Measurements from ENCODE around the gene SSPN.
A peak's percentile ranks its signal among the peaks of the same experiment; 100 is the strongest.

Gene SSPN, protein sequence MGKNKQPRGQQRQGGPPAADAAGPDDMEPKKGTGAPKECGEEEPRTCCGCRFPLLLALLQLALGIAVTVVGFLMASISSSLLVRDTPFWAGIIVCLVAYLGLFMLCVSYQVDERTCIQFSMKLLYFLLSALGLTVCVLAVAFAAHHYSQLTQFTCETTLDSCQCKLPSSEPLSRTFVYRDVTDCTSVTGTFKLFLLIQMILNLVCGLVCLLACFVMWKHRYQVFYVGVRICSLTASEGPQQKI

DNA sequence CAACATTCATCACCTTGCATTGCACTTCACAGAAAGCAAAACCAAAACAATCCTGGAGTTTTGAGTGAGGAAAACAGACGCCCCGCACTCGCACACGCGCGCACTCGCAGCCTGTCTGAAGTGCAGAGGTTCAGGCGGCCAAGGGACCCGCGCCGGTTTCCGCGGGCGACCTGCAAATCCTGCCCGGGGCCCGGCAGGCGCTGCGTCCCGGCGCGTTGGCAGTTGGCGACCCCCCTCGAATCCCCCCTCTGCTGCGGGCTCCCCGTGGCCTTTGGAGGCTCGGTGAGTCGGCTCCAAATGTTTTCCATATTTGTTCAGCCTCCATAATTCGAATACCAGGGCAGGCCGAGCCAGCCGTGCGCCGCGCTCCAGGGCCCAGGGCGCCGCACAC, at the start of gene SSPN:
TSS of gene SSPN (plus strand) at position 324 of the 391 bp plus-strand sequence. CDS start 100 bp downstream, outside the sequence.
- peak; percentile 19 for DNase-seq

- DNase-seq, result no peak
Observed at GRCh38 chr12:26148291-26148690, 47.1 kb upstream of the SSPN start.

- DNase-seq, result no peak
Observed at GRCh38 chr12:26149968-26150500, 45.3 kb upstream of the SSPN start.

DNA sequence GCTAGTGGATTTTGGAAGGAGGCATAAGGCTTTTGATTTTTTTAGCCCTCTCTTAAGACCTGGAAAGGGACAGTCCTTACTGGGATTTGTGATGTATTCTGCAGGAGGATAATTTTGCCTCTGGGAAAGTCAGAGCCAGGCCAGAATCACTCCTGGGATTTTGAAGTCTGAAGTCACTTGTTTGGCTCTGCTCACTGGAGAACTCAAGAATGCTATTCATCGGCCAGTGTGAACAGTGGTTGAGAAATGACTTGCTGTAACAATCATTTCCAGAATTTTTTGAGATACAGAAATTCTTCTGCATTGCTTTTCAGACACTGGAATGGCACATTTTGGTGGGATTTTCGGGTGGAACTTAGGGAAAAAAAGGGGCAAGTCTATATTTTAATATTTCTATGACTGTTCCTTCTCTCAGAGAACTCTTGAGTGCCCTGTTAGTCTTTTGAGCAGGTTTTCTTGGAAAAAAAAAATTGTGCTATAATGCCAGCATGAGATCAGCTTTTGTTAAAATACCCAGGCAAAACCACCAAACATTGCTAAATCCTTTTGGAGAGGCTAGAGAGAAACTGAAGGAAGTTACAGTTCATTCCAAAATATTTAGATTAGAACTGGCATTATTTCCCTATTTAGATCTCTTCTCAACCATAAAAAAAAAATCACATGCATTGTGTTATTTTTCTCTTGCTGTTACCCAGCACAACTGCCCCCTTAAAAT, 44.5 kb upstream of the SSPN start:
- DNase-seq, result no peak

DNA sequence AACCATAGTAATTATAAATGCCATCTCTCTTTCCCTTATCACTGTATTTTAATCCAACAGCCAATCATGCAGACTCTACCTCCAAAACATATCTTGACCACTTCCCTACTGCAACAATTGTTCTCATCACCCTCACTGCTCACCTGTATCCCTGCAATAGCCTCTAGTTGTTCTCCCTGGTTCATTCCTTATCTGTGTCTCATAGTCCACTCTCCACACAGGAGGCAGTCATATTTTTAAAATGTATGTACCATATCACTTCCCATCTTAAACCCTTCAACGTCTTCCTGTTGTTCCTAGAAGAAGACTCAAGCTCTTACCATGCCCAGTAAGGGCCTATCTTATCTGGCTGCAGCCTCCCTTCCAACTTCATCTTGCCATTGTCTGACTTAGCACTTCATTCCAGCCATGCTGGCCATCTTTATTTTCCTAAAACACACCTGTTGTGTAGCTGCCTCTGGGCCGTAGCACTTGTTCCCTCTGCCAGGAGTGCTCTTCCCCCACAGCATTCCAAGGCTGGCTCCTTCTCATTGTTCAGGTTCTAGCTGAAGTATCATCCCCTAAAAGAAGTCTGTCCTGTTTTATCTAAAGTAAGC, 42.8 kb upstream of the SSPN start:
- DNase-seq, result no peak

GRCh38 chr12:26153421-26154154, 41.8 kb upstream of the SSPN start:
- no peak for DNase-seq

GRCh38 chr12:26156201-26156871, 39.0 kb upstream of the SSPN start:
- DNase-seq, result no peak

- no peak for DNase-seq
Observed at GRCh38 chr12:26157001-26157400, 38.4 kb upstream of the SSPN start.

GRCh38 chr12:26158078-26158764, 37.2 kb upstream of the SSPN start:
- DNase-seq, result no peak

DNA sequence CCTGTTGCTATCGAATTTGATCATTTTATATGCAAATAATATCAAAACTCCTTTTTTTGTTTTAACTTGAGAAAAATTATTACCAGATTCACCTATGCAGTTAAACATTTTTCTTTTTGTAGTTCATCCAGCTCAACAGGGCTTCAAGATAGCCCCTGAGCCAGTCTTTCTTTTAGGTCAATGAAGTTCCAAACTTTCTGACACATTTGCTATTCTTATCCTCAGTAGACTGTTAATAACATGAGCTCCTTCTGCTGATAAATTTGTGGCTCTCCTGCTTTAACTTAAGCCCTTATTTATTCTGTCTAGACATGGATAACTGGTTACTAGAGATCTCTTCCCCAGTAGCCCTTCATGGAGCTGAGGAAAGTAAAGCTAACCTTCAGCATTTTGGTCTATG, 33.2 kb upstream of the SSPN start:
- DNase-seq, result no peak

DNA sequence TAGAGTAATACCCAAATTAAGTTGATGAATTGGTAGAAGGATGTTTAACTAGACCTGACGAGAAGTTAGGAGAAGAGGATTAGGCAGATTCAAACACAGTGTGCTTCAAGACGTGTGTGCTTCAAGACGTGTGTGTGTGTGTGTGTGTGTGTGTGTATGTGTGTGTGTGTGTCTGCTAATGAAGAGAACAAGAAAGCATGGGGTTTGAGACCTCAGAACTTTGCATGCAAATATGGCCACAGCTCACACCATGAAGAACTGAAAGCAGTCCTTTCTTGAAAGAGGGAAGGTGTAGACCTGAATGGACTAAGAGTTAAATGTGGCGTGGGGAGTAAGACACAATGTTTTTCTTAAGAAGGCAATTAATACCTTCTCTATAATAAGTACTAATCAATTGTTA, 32.5 kb upstream of the SSPN start:
- no peak for DNase-seq

- no peak for DNase-seq
Observed at GRCh38 chr12:26164118-26164517, 31.3 kb upstream of the SSPN start.

- DNase-seq, result no peak
Observed at GRCh38 chr12:26172013-26172412, 23.4 kb upstream of the SSPN start.

- DNase-seq, result no peak
Observed at GRCh38 chr12:26172539-26172938, 22.8 kb upstream of the SSPN start.

DNA sequence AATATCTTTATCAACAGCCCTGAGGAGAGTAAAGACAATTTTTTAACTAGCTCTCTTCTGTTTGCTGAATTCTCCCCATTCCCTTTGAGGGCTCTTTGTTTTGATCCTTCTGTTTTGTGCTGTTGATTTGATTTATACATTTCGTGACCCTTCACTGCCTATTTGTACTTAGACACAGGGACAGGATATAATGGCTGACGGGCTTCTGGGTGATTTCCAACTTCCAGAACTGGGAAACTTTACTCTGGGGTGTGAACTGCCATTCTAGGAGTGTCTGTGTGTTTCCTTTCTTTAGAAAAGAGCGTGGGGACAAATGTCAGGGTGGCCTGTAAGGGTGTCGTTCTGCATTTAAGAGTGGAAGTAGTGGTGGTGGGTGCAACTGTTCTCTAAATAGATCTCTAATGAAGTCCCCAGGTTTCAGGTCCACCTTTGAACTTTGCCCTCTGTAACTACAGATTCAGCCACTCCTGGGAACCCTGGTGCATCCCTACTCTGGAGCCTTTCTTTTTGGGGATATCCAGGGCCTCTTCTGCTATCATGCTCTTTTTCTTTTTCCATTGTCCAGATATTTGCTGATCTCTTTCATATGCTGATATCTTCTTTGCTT, 22.3 kb upstream of the SSPN start:
- no peak for DNase-seq

DNA sequence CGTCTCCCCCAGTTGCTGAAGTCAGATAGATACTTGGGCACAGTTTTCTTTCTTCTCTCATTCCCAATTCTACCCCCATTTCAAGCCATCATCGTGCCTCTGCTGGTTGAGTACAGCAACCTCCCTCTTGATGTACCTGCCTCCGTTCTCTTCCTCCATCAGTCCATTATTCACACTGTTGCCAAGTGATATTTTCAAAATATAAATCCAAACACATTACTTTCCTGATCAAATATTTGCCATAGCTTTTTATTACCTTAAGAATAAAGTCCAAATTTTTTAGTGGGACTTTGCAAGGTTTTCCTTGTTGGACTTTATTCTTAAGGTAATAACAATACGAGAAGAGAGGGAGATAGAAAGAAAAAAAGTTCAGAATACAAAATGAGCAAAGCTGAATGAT, 18.6 kb upstream of the SSPN start:
- DNase-seq, result no peak

DNA sequence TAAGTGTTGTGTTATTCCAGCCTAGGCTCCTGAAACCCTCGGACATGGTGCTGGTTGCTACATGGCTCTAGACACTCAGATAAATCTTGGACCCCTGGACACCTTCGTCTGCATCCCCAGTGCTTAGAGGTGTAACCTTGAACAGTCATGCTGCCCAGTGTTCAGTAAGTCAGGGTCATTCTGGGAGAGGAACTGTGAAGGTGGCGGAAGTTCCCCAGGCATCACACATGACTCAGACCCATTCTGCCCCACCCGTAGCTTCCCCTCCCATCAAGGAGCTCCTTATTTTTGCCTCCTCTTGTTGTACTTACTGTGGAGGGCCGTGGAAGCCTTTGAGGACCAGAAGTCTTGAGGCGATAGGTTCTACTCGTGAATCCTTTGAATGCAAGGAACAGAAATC, 18.1 kb upstream of the SSPN start:
- DNase-seq, result no peak

DNA sequence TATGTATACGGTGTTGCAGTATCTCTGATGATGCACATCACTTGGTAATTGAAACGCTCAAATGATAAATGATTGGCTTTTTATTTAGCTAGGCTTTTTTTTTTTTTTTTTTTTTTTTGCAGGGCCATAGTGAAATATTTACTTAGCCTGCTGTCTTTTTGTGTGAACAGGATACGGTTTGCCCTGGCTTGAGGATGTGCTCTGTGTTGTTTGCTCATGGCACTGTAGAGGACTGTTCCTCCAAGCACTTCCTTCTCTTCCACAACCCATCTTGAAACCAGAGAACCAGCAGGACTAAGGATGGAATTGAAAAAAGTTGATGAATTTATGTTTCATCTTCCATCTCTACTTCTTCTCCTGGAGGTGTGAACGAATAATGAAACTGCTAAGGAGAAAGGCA, 15.5 kb upstream of the SSPN start:
- no peak for DNase-seq

- no peak for DNase-seq
Observed at GRCh38 chr12:26182377-26182776, 13.0 kb upstream of the SSPN start.

DNA sequence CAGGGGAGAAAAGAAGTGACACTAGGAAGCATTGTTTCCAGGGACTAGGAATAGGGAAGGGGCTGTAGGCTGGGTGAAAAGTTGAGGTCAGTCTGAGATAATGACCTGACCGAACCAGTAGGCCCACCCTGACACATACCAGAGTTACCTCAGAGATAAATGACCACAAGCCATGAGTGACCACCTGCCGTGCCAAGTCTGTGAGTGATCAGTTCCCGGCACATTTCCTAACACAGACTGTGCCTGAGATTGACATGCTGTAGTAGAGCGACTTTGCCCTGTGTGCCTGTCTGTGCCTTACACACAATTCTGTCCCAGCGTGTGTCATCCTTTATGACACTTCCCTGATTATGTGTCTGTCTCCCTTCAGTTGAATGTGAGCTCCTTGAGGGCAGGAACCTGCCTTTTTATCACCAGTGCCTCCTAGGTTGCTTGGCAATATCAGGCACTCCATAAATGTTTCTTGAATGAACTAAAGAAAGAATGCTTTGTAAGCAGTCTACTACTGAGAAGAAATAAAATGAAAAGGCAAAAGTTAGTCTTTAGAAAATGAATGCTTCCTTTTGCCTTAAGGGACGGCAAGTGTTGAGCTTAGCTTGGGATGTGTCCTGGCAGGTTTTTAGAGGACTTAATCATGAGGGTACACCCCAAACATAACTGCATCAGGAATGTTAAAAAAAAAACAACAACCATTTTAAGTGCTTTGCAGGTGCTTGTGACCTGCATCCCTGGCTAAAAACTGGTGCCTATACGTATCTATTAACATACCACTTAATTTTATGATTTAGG, 9.6 kb upstream of the SSPN start:
- DNase-seq, result no peak

Measured in stimulated activated CD4-positive, alpha-beta T cell treated with anti-CD3 and anti-CD28 coated beads, Interleukin-15, amount 100 ng/mL, for 24 hours (primary cell).